Measurements from ENCODE around the gene SLMAP.

GRCh38 chr3:57956833-57957174 is 200.7 kb downstream of the SLMAP start:
- TF ChIP-seq CTCF (IDR thresholded peaks at IDR 0.05) (no peak), POLR2A (IDR thresholded peaks at IDR 0.05) (no peak), POLR2AphosphoS5 (IDR thresholded peaks at IDR 0.05) (no peak), EP300 (IDR thresholded peaks at IDR 0.05) (no peak)

Measured in sigmoid colon (tissue), 4 donors.